Stimulated activated CD4-positive, alpha-beta T cell treated with anti-CD3 and anti-CD28 coated beads, TNF-alpha, amount 100 ng/mL, for 24 hours (primary cell): ENCODE data around the gene NFKBIB.
A peak's percentile ranks its signal among the peaks of the same experiment; 100 is the strongest.
"Not testable (repeated sequence)": the region's sequence is repeated elsewhere in the genome, so short reads cannot be mapped to it uniquely, and the experiment has no call there.

ENCODE experiments used
- DNase-seq, 3 experiments: peaks; one replicate each; pipeline ENCODE4 v3.0.0-alpha.2; 2020; ENCODE audit warnings: low read depth in 3 of 3

The NFKBIB gene

DNA sequence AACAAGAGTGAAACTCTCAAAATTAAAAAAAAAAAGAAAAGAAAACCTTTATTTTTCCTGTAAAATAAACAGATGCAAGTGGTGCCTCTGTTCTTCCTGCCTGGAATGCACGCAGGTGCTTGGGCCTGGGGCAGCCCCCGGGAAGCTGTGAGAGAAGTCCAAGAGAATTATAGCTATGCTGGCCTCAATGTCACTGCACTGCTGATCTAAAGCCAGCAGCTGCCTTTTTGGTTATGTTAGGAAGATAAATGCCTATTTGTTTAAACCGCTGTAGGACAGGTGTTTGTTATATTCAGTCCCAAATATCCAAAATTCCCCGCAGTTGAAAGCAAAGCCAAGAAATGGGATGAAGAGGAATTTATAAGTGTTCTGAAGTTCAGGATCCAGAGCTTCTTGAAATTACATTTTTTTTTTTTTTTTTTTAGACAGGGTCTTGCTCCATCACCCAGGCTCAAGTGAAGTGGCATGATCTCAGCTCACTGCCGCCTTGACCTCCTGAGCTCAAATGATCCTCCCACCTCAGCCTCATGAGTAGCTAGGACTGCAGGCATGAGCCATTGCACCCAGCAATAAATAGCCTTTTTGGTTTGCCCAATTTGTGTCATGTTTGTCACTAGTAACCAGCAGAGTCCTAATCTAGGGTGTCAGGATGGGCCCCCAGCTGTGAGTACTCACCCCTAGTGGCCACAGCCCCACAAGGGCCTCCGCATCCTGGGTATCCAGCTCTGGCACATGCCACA lies 23.9 kb upstream of the NFKBIB start:
- DNase-seq, result no peak

DNA sequence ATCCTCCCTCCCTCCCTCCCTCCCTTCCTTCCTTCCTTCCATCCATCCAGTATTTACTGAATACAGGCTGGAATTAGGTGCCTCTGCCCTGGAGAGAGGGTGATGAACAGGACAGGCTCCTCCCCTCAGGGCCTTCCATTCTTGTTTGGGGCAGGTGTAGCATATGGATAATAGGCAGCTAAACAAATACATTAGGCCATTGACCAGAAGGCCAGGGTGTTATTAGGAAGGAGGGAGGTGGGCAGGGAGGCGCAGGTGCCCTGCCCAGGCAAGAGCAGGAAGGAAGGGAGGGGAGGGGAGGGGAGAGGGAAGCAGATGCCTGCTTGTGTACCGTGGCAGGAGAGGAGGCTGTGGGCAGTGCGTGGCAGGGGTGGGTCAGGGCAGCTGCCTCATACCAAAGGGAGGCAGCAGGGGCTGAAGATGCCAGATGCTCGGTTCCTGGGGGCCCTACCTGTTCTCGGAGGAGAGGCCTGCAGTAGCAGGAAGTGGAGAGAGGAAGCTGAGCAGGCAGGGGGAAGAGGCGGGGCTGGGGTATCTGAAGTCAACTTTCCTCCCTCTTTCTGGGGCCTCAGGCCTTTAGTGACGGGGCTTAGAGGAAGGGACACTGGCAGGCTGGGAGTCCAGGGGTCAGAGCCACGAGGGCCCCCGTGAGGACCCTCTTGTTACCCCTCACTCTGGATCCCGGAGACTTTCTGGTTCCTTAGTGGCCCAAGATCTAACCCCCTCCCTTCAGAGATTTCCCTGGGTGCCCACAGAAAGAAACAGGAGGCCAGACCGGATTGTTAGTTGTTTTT lies 21.8 kb upstream of the NFKBIB start, which contains the start of gene RINL:
Gene RINL (minus strand): TSS at position 495 of the 794 bp plus-strand sequence. CDS start 1,533 bp downstream, outside the sequence.
- DNase-seq, result peak; percentile 41 to 65 (median 54)

DNA sequence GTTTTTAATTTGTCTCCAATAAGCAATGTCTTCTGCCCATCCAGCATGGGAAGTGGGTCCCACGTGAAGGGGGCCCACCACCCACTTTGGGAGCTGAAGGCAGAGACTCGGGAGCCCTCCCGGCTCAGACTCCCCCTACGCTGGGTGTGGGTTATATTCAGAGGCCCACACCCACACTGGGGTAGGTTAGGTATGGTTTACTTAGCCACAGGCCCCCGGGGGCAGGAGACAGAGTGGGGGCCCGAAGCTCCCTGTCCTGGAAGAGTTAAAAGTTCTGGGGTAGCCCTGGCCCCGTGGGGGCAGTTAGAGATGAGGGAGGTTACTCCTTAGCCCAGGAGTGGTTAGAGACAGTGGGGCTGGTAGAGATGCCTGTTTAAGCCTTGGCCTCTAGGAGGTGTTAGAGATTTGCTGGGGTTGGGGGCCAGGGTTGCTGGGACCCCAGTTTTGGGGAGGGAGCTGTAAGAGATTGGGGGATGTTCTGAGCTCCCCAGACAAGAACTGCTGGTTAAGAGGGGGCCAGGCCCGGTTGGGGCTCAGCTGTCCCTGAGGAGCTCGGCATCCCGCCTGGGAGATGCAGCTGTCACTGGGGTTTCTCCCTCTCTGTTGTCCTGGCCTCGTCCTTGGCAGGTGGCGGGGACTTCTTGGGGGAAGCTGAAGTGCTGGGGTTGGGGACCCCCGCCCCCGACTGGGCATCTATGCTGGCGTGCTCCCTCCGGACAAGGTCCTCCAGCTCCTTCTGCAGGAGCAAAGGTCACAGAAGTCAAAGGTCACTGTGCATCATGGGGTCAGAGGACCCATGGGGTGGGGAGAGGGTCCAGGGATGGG lies 21.0 kb upstream of the NFKBIB start:
- no peak for DNase-seq

DNA sequence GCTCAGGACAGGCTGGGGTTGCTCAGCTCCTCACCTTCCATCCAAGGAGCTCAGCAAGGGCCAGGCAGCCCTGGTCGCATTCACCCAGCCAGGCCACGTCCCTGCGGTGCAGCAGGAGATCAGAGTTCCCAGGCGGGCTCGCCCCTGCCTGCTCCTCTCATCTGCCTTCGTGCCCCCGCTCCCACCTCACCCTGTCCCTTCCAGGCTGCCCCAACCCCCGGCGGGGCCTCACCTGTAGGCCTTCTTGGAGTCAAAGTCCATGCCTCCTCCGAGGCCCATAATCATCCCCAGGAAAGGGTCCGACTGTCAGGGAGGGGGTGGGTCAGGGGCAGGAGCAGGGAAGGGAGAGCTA lies 20.4 kb upstream of the NFKBIB start:
- no peak for DNase-seq

DNA sequence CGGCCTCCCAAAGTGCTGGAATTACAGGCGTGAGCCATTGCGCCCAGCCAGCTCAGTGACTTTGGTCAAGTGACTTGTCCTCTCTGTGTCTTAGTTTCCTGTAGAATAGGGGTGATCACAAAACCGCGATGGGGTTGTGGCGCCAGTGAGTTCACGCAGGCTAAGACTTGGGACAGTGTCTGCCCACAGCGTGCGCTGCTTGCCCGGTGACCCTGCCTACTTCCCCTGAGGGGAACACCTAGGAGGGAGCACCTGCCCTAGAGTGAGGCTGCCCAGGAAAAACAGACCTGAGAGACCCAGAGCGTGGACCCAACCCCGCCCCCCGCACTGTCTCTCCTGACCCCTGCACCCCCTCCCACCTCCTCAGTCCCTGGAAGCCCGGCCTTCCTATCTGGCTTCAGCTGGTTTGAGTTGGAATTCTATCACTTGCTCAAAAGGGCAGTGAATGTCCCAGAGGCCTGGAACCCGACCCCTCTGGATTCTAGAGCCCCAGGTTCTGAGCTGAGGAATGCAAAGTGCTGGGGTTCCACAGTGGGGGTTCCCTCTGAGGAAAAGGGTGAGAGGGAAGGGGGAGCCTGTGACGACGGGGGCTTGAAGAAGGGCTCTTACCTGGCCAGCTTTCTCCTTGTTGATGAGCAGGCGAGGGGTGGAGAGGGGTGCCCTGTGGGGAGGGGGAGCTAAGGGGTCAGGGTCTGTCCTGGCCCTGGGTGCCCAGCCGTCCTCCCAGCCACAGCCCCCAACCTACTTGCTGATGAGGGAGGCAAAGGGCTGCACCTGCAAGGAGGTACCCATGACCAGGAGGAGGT lies 19.5 kb upstream of the NFKBIB start:
- DNase-seq, result no peak

DNA sequence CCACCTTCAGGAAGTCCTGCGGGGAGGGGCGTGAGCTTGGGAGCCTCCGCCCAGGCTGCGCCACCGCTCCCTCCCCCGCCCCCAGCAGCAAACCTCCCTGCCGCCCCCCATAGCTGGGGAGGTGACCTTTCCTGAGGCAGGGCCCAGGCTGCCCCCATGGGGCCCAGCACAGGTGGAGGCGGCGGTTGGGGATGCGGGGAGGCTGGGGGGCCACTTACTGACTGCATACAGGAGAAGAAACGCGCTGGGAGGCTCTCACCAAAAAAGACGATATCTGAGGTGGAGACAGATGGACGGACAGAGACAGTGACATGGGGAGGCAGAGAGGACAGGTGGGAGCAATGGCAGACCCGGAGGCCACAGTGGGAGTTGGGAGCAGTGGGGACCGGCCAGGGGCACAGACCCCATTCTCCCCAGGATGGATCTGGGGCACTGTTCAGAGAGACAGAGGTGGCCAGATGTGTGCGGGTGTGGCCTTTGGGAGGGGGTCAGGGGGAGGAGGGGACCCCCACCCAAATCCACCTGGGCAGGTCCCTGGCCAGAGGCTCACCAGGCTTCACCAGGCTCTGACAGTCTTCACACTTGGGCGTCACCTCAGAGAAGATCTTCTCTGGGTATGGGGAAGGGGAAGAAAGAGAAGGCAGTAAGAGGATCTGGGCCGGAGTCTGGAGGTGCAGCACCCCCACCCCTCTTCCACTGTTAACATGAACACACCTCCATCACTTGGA lies 18.7 kb upstream of the NFKBIB start:
- no peak for DNase-seq

DNA sequence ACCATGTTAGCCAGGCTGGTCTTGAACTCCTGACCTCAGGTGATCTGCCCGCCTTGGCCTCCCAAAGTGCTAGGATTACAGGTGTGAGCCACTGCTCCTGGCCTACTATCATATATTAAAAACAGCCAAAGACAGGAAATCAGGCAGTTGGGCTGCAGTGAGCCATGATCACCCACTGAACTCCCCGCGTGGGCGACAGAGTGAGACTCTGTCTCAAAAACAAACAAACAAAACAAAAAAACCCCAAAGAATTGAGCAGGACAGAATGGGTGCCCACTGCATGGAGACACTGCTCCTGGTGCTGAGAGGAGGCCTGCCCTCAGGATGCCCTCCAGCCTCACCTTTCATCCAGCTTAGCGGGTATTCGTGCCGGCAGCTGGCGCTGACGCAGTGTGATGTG lies 16.5 kb upstream of the NFKBIB start:
- no peak for DNase-seq

DNA sequence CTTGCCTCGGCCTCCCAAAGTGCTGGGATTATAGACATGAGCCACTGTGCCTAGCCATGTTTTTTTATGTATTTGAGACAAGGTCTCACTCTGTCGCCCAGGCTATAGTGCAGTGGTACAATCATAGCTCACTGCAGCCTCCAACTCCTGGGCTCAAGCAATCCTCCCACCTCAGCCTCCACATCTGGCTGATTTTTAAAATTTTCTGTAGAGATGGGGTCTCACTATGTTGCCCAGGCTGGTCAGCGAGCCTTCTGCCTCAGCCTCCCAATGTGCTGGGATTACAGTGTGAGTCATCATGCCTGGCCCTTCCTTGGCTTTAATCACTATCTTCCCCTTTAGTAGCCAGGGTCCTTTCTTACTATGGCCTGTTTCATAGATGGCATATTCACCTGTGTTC lies 15.1 kb upstream of the NFKBIB start:
- not testable (repeated sequence) for DNase-seq

DNA sequence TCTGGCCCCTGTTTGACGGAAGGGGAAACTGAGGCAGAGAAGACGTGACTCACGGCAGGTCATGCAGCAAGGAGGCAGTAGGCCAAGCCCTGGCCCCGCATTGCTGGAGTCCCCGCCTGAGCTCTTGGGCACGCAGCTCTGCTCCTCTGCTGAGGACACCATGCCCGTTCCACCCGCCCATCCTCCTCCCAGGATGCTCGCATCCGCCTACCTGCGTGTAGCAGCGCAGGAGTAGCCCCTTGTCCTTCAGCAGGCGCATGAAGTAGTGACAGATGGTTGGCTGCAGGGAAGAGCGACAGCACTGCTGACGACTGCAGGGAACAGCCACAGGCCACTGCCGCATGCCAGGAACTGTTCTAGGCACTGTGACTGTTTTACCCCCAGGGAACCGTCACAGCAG lies 10.9 kb upstream of the NFKBIB start:
- no peak for DNase-seq

DNA sequence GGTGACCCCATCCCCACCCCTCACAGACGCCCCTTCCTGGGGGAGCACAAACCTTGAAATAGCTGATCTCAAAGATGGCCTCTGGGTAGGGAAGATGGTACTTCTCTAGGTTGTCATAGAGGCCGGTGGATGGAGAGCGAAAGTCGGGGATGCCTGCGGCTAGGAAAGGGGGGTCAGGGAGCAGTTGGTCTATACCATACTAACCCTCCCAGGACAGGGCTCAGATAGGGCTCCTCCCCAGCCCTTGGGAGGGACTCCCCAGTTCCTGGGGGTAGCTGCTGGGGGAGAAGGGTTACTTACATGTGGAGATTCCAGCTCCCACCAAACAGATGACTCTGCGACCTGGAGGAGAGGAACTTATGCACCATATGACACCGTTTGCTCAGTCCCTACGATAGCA lies 10.0 kb upstream of the NFKBIB start:
- no peak for DNase-seq

DNA sequence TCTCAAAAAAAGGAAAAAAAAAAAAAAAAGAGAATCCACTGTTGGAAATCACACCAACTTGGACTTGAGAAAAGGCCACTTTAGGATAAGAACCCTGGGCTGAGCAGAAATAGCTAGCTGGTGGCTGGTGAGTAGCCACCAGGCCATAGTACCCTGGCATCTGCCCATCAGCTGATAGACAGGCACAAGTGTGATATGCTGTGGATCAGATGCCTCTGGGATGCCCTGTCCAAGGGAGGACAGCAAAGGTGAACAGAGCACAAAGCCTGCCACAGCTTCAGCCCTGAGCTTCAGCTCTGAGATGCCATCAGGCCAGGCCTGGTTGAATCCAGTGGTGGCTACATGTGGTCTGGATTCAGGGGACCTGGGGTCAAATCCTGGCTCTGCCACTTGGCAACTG lies 9.1 kb upstream of the NFKBIB start:
- DNase-seq, result no peak

DNA sequence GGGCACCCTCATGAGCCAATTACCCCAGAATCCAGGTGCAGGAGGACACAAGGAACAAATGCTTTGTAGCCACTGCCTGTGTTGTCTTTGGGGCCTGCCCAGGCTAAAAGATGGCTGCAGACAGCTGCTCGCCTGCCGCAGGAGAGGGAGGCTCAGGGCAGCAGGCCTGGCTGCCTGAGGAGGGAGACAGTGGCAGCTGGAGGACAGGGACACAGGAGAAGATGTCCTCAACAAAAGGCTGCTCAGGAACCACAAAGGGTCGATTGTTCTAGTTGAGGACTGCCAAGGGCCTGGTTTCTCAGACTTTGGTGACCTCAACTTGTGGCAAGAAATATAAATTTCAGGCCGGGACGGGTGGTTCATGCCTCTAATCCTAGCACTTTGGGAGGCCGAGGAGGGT lies 8.0 kb upstream of the NFKBIB start:
- DNase-seq, result no peak

DNA sequence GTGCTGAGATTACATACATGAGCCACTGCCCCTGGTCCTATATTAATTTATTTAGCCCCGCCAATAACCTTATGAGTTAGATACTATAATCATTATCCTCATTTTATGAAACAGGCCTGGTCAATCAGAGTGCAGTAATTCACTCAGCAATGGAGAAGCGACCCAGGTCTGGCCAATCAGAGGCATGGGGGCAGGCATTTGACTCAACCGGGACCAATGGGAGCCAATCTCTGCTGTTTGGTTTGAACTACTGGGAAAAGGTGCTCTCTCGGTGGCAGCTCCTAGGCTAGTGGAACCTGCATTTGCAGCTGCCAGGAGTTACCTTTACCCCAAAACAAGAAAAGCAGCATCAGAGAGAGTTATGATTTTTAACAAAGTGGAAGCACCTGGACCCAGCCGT lies 6.9 kb upstream of the NFKBIB start:
- DNase-seq, result no peak

DNA sequence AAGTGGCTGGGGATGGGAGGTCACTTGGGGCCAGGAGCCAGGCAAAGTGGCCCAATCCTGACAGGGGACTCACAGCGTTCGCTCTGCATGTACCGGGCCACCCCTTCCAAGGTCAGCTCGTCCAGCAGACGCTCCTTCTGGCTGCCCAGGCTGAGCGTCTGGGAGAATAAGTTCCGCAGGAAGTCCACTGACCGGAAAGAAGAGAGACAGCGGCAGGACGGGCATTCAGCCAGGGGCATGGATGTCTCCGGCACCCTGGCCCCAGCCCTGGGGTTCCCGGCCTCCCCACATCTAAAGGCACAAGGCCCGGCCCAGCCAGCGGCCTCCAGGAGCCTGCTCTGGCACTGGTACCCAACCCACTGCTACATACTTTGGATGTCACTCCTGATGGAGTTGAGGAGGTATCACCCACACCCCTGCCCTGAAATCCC lies 6.4 kb upstream of the NFKBIB start:
- no peak for DNase-seq

DNA sequence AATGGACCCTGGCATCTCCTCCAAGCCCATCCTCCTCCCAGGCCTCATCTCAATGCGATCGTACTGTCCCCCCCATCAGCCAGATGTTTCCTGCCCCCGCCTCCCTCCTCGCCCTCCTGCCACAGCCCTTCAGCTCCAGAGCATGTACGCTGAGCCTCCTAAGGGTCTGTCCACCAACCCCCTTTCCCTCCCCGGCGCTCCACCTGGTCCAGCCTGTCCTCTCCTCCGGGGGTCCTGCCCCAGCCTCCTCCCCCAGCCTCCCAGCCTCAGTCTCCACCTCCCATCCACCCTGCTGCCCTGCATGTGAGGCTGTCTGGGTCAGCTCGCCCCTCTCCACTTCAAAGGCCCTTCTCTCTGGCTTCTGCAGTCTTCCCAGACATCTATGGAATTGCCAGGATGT lies 4.8 kb upstream of the NFKBIB start:
- no peak for DNase-seq

DNA sequence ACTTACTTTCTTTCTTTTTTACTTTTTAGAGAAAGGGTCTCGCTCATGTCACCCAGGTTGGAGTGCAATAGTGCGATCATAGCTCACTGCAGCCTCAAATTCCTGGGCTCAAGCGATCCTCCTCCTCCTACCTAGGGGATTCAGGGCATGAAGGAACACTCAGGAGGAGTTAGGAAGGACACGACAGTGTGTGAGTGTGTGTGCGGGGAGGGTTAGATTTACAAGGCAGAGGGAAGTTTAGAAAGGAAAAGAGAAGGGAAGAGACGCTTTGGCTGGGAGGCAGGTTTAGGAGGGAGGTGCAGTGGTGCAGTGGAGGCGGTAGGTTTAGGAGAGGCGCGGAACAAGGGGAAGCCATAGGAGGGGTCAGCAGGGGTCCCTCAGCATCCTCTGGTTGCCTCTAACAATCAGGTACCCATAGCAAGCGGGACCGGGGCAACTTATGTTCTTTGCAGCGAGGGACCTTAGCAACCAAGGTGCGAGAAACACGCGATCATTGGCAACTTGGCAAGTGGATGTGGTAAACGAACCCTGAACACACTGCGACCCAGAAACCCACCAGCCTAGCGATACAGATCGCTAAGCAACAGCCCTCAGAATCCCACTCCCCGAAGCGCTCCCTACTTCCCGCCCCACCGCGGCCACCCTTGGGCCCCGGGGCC lies 852 bp upstream of the NFKBIB start:
- no peak for DNase-seq

DNA sequence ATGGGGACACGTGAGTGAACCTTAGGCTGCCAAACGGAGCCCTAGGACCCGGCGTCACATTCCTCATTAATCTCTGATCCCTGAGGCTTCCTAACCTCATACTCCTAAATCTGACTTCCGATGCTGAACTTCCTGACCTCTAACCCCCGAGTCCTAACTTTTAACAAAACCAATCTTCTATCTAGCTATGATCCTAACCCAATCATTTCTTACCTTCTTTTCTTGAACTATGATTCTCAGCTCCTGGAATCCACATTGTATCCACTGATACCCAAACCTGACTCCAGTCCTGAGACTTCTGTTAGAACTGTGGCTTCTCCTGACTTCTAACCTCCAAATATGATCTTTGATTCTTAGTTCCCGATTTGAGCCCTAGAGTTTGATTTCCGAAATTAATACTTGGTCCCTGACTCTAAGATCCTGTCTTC lies 447 bp downstream of the NFKBIB start:
- no peak for DNase-seq

DNA sequence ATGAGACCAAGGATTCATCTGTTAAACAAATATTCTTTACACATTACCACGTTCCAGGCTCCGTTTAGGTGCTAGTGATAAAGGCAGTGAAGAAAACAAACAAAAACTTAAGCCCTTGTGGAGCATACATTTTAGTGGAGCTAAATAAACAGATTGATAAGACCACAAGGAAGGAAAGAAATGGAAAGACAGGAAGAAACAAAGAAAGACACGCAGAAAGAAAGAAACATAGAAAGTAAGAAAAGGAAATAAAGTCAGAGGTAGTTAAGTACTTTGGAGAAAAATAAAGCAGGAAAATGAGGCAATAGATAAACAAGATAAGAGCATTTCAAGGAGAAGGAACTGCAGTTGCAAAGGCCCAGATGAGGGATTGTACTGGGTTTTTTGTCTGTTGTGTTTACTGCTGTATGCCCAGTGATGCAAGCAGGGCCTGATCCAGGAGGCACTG lies 998 bp downstream of the NFKBIB start:
- no peak for DNase-seq

DNA sequence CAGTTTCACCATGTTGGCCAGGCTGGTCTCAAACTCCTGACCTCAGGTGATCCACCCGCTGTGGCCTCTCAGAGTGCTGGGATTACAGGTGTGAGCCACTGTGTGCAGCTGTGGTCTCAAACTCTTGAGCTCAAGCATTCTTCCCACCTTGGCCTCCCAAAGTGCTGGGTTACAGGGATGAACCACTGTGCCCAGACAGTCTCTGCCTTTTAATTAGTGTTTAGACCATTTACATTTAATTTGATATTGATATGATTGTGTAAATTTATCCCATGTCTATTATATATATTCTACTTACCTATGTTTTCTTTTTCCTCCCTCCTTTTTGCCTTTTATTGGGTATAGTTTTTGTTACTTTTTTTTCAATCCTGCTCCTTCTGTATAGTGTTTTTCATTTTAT lies 1.9 kb downstream of the NFKBIB start:
- DNase-seq, result no peak
